ENCODE measurements around the gene CMSS1.

DNA sequence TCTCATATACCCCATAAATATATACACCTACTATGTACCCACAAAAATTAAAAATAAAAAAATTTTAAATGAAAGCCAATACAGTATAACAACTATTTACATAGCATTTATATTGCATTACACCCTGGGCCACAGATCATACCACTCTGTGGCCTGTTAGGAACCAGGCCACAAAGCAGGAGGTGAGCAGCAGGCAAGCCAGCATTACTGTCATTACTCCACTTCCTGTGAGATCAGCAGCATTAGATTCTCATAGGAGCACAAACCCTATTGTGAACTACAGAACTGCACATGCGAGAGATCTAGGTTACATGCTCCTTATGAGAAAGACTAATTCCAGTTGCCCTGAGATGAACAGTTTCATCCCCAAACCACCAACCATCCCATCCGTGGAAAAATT lies 279.2 kb downstream of the CMSS1 start:
- TF ChIP-seq POLR2A (IDR thresholded peaks at IDR 0.05; ENCODE audit: borderline replicate concordance, extremely low read depth, insufficient read depth, insufficient read length) (no peak), EZH2phosphoT487 (IDR thresholded peaks at IDR 0.05; ENCODE audit: borderline replicate concordance) (no peak), FOSL1 (IDR thresholded peaks at IDR 0.05; ENCODE audit: low read depth) (no peak), CTCF (IDR thresholded peaks at IDR 0.05 in 2 of 3, conservative IDR thresholded peaks at IDR 0.05 in 1 of 3; ENCODE audit: borderline replicate concordance in 1 of 3, insufficient read depth in 1 of 3, low read depth in 2 of 3, low read length in 2 of 3) (no peak), EZH2 (IDR thresholded peaks at IDR 0.05) (no peak), ZNF274 (IDR thresholded peaks at IDR 0.05; ENCODE audit: low read depth, low read length) (no peak)
- TF ChIP-seq, protein P1, sequence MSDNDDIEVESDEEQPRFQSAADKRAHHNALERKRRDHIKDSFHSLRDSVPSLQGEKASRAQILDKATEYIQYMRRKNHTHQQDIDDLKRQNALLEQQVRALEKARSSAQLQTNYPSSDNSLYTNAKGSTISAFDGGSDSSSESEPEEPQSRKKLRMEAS (IDR thresholded peaks at IDR 0.05): no peak
